ENCODE measurements around the gene RBP2.

RBP2 gene

DNA sequence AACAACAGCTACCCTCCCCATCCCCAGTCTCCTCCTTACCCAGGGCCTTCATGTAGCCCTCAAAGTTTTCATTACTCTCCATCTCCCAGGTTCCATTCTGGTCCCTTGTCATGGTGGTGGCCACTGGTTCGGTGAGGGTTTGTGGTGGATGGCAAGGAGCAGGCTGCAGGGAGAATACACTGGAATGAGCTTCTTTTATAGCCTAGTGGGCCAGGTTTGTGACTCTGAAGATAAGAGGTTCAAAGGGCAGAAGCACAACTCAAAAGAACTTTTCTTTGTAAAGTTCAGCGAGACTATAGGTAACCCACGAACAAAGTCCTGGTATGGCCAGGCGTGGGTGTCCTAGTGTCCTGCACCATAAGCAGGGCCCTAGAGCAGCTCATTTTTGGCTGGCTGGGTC is at the start of gene RBP2:
Gene RBP2, minus strand, starts transcription at position 169 of the 400 bp plus-strand sequence. Its CDS starts 57 bp downstream, at position 112.
- no peak for DNase-seq

DNA sequence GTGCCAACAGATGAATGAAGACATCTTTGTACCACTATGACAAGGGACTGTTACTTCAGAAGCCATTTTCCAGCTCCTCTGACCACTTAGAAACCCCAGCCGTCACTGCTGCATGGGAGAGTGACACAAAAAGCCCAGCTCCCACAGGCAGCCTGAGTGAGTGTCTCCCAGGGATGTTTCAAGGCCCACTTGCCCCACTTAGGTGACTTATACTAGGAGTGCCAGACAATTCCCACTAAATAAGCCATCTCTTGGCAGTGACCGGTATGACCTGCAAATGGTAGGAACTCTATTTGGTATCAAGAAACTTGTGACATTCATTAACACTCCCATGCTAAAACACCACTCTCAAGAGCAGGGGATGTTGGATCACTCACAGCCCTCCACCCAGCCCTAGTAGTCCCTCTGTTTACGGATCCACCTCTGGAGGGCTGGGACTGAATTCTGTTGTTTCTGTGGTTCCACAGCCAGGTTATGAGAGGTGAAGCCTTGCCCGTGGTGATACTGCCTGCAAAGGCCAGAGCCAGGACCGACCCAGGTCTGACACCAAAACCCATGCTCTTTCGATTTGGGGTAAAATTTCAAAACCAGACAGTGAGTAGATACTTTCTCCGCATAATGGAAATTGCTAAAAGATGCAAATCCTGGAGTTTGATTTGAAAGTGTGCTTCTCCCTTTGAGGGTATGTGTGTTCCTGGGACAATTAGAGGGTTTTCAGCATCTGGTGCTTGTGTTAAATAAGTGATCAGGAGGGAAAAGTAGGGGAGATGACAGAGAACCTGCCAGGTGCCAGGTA is 48.7 kb upstream of the RBP2 start:
- DNase-seq: no peak

DNA sequence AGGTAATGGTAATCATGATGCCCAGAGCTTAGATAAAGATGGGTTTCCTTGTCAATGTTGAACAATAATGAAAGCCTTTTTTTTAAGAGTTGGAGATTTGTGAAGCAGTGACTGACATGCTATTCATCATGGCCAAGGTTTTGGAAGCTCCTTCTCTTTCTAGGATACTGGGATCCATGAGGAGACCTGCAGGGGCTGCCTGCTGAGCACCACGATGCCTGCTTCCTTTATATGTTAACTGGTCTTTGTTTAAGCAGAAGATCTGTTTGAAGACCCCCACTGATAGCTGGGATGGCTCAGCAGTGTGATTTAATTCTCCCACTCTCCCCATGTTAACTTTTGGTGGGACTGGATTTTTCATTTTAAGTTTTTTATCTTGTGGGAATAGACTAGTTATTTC is 47.4 kb upstream of the RBP2 start:
- DNase-seq: no peak

DNA sequence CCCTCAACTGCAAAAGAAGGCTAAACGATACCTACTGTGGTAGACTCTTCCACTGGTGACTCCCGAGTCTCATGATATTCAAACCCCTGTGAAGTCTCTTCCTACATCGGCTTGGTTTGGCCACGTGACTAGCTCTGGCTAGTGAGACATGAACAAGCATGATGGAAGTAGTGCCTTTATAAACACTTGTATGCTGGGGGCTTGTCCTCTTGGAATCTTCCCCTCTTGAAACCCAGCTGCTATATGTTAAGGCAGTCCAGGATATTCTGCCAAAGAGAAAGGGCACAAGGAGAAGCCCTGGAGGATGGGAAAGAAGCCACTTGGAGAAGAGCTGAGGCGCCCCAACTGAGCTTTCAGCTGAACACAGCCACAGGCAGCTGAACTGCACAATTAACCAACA is 46.9 kb upstream of the RBP2 start:
- no peak for DNase-seq

DNA sequence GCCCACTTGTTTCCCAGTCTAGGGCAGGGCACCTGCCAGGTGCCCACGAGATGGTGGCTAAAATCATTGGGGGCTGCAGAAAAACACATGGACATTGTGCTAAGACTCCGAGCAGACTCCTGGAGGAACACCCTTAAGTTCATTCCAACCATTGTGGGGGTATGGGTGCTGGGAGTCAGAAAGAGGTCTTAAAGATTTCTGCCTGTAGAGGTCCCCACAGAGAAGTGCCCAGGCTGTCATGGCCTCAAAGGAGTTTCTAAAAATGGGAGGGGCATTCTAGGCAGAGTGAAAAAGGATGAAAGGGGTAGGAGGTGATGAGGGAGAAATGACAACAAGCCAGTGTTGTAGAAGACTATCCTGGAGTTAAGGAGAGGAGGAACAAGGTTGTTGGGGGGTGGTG is 46.1 kb upstream of the RBP2 start:
- DNase-seq: no peak

DNA sequence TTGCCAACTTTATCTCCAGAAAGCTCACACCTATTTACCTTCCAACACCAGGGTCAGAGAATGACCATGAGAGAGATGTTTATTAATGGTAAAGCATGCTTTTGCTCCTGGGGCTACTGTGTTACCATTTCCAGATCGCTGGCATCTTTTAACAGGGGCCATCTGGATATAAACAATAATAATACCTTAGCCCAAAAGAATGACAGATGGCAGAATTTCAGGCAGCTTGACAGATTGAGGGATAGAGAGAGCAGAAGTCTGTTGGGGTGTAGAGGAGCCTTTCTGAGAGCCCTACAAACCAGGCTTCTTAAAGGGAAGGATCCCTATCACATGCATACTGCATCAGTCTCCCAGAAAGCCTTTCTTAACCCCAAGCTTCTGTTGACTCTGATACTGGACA is 45.5 kb upstream of the RBP2 start:
- DNase-seq: no peak

DNA sequence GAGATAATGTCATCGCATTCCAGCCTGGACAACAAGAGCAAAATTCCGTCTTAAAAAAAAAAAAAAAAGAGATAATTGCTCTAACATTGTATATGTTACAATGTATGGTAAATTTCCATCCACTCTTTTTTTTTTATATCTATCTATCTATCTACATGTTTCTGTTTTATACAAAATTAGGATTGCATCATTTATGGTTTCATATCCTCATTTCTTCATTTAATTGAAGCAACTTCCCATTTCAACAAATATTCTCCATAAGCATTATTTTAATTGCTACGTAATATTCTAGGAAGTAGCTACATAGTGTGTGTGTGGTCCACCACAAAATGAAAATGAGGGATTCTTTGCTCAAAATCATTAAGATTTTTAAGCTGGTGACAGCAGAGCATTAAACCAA is 44.8 kb upstream of the RBP2 start:
- no peak for DNase-seq

DNA sequence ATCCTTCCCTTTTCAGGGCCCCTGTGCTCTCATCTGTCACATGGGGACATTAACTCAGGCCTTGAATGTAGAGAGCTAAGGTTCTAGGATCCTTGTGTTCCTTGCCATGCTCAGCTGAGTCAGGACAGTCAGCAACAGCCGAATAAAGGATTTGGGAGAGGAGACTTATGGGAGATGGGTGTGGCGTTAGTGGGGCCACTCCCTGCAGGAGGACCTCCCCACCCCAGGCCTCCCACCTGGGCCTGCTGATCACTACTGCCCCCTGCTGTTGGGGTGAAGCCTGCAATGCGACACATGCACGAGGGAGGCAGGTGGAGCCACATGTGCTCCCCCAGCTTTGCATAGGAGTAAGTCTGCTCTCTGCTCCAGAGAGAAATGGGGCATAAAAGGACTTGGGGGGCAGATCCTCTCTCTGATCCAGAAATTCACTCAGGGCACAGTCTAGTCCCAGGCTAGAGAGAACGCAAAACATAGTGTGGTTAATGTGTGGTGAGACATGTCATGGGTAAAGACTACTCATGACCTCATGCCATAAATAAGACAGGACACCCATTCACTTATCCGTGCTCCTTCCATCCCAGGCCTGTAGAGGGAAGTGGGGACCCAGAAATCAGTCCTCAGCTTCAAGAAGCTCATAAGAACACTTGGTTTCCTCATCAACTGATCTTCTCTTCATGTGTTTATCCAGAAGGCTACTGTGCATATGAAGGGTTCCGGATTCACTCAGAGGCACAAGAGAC is 43.9 kb upstream of the RBP2 start:
- no peak for DNase-seq

DNA sequence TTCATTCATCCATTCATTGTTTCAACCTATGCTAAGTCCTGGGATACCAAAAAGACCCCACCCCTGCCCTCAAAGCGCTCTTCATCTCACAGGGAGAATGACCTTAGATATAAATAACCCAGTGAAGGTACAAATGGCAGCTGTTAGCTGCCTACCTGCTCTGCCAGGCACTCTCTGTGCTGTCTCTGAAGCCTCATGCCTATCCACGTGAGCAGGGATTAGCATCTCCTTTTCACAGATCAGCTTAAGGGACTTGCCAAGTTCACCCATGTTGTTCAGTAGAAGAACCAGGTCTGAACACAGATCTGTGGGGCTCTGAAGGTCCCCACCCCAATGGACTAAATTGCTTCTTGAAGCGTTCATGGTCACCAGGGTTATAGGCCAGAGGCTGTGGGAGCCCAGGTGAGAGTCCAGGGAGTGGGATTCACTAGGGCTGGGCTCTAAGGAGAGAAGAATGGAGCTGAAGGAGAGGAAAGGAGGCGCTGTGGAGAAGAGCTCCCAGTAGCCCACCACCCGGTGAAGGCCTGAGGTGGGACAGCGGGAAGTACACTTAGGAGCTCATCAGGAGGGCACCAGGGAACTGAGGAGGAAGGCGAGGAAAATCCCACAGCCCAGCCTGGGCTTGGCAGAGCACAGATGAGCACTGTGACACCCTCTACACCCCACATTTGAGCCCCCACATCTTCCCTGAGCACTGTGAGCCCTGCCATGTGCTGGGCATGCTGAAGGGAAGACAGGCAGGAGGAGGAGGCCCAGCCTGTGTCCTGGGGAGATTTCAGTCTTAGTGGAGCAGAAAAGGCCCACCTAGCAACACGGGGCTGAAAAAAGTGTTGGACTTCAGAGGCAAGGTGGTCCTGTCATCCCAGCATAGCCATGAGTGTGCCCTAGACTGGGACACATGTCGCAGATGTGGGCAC is 42.9 kb upstream of the RBP2 start:
- DNase-seq: no peak

DNA sequence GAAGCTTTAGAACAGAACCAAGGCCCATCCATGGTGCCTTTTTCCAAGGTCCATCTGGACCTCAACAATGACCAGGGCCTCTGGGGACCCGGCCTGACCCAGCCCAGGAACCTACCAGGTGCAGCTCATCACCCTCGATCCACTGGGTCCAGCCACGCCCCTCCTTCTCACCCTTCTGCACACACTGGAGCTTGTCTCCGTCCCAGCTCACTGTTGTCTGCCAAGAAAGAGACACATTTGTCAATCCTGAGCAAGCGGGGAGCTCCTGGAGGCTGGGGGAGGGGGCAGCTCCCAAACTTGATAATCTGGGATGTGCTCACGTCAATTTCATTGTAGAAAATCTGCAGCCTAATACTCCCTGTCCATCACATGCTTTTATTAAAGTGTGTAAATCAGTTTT is 42.0 kb upstream of the RBP2 start:
- DNase-seq: no peak

DNA sequence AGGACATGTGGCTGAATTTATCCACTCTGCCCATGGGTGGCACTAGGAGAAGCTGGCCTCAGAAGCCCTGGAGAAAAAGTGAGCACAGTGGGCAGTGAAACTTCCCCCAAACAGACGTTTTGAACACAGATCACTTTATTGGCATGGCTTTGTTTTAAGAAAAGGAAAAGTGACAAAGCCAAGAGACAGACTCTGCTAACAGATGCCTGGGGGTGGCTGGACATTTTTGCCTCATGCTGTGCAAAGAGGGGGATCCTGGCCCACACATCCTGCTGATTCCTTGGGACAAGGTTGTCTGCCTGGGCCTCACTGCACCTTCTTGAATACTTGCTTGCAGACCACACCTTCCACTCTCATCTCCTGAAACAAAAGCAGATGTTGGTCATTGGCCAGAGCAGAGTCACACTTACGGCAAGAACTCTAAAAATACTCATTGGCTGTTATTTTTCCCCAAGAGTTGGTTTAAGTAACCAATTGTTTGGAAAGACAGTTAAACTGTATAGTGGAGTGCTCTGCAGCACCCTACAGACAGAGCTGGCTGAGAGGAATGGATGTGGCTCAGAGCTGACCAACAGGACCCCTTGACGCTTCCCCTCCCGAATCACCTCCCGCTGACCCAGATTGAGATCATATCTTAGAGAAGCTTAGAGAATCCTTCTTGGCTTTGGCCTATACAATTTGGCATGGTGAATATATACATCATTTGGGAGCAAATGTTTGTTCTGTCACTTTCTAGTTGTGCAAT is 41.2 kb upstream of the RBP2 start:
- no peak for DNase-seq

DNA sequence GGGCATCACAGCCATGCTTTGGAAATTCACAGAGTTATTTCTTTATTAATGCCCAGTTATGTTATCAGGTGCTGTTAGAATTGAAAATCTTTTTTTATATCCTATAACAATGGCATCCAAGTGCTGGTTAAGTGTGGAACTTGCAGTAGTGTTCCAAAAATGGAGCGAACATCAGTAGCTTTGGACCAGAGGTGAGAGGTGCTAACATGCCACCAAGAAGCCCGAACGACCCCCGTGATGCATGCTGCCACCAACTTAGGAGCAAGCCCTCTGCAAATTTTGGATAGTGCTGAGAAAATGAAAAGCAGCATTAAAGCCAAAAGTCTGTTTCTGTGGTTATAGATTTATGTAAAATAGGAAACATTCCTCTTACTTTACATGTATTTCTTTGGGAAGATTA is 38.4 kb upstream of the RBP2 start:
- DNase-seq: no peak

DNA sequence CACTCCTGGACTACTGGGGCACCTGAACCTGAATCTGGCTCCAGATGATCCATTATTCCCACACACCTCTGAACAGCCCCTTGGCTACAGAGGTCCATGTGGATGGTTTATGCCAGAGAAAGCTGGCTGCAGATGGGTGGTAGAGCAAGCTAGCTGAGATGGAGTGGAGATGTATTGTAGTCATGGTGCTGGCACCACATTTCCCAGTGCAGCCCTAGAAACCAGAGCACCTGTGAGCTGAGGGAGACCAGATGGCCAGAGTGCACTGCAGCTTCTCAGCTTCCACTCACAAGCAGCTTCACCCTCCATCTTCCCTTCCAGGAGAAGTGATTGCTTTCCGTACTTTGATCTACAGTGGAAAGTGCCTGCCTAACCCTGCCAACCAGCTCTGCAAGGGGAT is 33.3 kb upstream of the RBP2 start:
- DNase-seq: no peak

DNA sequence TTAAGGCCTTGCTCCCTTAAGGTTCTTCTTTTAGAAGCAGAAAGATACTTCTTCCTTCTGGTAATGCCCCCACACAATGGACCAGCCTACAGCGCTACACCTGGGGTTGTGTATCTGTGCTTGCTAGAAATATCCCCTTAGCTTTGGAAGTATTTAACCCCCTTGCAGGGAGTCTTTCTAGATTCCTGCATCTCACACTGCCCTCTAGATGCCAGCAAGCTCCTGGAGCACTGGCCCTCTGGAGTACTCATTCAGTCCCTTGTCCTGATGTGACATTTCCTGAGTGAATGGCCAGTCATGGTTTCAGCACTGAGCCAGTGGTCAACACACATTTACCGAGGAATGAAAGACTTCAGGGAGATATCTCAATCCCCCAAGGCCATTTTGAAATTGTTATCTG is 30.4 kb upstream of the RBP2 start:
- no peak for DNase-seq

DNA sequence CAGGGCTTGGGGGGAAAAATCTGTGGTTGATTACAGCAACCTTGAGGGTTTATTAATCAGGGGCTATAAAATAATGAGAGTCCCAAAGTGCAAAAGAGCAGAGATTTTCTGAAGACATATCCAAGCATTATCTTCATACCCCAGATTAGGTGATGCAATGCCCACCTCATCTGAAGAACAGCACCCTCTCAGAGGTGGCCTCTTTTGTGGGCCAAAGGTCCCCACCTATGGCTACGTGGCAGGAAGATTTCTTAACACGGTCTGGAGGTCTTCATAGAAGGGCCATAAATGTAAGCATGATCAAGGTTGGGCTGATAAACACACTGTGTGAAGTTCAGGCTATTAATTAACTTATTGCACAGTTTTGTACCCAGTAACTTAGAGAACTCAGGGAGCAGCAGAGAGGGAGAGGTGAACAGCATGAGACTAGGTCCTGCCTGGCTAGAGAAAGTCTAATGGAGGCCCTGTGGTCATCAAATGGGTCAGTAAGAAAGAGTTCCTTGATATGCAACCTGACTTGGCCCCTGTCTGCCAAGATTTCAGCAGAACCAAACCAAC is 29.6 kb upstream of the RBP2 start:
- DNase-seq: no peak

DNA sequence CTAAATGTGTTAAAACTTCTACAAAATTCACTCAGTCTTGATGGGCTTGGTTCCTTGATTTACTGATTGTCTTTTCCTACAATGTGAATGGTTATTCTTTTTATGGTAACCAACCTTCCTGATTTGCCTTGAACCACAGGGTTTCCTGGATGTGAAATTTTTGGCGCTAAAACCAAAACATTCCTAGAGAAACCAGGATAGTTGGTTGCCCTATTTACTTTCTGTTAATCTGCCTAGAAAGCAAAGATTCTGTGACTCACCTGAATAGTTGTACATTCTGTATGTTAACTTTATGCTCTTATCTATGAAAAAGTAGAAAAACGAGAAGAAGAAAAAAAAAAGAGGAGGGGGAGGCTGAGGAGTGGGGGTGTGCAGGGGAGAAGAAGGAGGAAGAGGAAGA is 23.2 kb upstream of the RBP2 start:
- no peak for DNase-seq

DNA sequence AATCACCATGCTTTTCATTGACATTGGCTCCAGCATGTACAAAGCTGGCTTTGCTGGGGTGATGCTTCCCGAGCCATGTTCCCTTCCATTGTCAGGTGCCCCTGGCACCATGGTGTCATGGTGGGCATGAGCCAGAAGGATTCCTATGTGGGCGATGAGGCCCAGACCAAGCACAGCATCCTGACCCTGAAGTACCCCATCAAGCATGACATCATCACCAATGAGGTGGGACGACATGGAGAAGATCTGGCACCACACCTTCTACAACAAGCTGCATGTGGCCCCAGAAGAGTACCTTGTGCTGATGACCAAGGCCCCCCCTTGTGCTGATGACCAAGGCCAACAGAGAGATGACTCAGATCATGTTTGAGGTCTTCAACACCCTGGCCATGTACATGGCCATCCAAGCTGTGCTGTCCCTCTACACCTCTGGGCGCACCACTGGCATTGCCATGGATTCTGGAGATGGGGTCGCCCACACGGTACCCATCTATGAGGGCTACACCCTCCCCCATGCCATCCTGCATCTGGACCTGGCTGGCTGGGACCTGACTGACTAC is 17.6 kb upstream of the RBP2 start:
- no peak for DNase-seq

DNA sequence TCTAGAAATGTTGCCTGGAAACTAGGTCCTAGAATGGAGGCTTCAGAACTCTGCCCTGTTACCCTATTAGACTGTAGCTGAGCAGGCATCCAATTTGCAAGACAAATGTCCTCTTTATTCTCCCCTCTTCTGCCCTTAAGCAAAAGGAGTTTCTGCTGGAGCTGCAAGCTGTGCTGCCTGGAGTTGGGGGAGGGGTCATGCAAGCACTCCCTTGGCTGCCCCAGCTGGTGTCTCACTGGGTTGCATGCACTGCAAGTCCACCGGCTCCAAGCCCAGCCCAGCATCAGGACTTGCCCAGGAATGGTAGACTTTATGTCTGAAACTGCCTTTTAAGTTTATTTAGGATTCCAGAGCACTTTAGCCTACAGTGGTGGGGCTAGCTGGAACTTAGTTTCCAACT is 15.7 kb upstream of the RBP2 start:
- DNase-seq: peak; percentile 58

DNA sequence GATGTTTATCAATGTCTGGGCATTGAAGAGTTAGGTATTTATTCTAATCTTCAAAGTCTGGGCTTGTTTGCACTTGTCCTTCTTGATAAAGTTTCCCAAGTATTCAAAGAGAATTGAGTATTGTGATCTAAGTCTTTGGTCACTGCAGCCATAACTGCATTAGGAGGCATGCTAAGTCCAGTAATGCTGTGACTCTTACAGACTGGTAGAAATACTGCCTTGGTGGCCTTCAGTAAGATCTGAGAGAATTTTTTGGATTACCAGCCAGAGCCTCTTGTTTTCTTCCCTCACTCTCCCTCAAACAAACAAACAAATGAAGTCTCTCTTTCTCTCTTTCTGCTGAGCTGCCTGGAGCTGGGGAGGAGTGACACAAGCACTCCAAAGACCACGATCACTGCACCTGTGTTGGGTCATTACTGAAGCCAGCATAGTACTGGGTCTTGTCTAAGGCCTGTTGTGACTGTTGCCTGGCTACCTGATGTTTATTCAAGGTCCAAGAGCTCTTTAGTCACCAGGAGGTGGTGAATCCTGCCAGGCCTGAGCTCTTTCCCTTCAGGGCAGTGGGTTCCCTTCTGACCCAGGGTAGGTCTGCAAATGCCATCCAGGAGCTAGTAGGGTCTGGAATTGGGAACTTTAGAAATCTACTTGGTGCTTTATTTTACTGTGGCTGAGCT is 14.8 kb upstream of the RBP2 start:
- peak; percentile 61 for DNase-seq

DNA sequence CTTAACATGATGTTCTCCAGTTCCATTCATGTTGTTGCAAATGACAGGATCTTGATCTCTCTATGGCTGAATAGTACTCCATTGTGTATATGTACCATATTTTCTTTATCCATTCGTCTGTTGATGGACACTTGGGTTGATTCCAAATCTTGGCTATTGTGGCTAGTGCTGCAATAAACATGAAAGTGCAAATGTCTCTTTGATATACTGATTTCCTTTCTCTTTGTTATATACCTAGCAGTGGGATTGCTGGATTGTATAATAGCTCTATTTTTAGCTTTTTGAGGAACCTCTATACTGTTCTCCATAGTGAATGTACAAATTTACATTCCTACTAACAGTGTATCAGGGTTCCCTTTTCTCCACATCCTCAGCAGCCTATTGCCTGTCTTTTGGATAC is 5.9 kb upstream of the RBP2 start:
- no peak for DNase-seq

DNA sequence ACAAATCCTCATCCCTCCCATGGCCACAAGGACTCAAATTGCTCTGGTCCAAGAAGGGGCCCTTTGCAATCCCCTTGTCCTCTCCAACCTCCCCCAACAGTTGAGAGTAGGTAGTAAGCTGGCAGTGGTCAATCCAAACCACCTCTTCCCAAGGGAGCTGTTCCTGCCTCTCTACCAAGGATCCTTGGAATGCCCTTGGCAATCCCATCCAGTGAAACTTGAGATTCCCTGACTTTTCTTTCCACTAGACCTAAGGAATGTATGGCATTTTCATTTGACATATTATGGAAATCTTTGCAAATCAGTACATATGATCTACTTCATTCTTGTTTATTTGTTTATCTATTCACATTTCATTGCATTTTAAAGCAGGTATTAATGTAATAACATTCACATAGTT is 4.8 kb upstream of the RBP2 start:
- DNase-seq: no peak

DNA sequence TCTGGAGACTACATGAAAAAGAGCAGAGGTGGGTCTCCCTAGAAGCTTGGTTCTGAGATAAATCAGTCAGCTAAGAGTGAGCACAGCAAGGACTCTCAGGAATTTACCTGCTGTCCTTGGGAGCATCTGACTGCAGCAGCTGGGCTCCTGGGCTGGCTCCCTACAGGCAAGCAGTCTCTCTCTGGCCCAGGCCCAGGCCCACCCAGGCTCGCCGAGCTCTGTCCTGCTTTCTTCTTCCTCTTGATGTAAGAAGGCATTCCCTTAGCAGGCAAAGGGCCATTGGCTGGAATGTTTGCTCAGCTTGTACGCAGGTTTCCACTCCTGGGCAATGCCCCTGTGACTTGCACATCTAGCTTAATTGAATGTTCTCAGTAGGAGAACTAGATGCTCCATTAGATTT is 4.3 kb upstream of the RBP2 start:
- DNase-seq: no peak

Measured in NCI-H510A treated with DMSO at 0.1 percent for 48 hours (cell line).